HG02798 (cell line): ENCODE data around the gene ATP2B1.
A peak's percentile ranks its signal among the peaks of the same experiment; 100 is the strongest.

Experiments
- ATAC-seq: cut with Tn5 transposase; IDR thresholded peaks from one replicate; pipeline ENCODE4 v1.9.1; 2021; ENCODE audit warnings: mild to moderate bottlenecking; ENCODE audit not compliant: unreplicated experiment, poor library complexity

ATP2B1 gene

DNA sequence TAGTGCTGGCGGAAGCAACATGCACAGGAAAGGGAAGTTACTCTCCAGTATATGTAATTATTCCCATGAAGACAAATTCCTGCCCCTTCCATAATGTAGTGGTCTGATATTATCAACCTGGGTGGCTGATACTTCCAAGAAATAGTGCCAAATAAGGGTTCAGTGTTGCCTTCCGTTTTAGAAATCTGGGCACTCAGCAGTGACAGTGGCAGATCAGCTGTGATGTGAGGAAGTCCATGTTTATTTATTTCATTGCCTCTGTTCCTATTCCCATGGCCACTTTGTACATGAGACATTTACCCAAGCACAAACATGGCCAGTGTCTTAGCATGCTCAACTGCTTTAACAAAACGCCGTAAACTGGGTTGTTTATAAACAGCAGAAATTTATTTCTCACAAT lies 162.5 kb downstream of the ATP2B1 start:
- no peak for ATAC-seq

DNA sequence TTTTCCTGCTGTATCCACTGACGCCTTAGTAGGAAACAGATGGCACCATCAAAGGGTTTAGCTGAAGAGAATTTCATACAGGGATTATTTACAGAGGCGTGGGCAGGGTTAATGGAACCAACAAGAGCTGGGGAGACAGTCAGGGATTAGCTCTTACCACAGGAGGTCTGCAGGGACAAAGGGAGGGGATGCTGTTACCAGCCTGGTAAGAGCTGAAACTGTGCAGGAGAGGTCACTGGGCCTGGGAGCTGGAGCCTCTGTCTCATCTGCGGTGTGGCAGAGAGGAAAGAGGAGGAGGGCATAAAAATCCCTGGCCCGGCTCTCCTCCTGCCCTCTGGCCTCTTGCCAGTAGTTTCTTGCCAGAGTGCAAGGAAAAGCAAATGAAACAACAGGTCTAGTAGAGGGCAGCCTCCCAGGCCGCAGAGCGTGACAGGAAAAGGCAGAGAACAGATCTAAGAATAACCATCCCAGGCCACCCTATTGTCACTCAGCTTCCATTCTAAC lies 163.9 kb downstream of the ATP2B1 start:
- no peak for ATAC-seq

DNA sequence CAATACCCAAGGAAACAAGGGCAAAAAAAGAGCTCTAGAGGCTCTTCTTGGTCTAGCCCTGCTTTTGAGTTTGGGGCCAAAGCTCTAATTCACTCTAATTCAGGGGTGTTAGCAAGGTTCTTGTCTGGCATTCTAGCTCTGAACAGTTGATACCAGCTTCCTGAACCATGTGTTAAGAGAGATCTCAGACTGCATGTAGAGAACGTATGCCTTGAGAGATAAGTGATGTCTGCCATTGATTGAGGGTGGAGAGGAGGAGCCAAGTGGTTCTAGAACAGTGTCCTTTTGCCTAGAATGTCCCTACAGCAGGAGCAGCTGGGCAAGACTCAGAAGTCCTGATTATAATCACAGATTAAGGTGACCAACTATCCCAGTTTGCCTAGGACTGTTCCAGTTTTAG lies 164.6 kb downstream of the ATP2B1 start:
- ATAC-seq: no peak

DNA sequence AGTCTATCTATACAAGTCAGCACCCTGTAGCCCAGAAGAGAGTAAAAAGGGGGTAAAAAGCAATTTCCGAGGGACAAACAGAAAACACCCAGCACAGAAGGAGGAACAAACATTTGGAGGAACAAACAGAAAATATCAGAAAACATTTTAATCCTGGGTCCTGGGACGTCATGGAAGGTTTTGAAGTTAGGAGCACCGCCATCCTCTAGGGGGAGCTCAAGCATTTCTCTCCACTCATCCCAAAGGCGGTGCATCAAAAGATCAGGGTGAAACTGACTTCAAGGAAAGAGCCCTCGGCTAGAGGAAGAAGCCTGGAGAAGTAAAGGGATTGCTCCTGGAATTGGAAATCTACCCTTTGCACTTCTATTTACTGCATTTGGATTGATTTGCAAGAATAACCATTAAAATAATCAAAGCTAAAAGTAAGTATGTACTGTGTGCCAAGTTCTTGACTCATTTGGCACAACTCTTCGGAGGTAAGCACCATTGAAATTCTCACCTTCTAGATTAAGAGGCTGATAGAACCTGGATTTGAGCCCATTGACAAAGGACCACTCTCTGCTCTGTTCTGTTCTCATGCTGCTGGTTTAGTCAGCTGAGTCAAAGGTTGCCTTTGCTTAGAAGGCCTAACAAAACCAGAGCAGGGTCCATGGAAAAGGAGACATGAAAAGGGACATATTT lies 165.6 kb downstream of the ATP2B1 start:
- ATAC-seq: peak; percentile 85

DNA sequence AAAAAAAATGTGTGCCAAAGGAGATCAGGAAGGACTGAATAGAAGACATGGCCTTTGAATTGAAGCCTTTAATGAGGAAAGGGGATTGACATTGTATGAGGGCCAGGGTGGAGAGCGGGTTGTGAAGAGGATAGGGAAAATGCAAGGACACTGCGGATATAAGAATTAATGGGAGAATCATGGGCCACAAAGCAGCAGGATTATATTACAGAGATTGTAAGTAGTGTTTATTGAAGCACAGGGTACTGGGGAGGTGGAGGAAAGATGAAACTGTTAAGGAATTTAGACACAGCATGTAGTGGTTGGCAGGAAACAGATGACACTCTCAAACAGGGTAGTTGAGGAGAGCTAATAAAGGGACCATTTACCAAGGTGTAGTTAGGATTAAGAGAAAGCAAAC lies 166.4 kb downstream of the ATP2B1 start:
- ATAC-seq: no peak

DNA sequence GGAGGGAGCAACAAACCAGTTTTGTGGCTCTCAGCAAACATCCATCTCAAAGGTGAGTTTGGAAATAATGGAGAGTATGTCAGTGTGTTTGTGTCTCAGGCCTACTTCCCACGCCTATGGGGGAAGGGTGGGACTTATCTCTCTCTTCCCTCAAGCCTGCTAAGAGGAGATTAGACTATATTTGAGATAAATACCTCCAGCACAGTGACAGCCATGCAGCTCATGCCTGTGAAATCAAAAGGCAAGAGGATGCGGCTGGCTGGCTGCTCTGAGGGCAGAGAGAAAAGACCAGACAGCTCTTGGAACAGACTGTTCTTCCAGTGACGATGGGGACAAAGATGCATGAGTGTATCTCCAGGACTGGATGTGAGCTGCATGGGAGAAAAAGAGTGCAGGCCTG lies 168.1 kb downstream of the ATP2B1 start:
- no peak for ATAC-seq

DNA sequence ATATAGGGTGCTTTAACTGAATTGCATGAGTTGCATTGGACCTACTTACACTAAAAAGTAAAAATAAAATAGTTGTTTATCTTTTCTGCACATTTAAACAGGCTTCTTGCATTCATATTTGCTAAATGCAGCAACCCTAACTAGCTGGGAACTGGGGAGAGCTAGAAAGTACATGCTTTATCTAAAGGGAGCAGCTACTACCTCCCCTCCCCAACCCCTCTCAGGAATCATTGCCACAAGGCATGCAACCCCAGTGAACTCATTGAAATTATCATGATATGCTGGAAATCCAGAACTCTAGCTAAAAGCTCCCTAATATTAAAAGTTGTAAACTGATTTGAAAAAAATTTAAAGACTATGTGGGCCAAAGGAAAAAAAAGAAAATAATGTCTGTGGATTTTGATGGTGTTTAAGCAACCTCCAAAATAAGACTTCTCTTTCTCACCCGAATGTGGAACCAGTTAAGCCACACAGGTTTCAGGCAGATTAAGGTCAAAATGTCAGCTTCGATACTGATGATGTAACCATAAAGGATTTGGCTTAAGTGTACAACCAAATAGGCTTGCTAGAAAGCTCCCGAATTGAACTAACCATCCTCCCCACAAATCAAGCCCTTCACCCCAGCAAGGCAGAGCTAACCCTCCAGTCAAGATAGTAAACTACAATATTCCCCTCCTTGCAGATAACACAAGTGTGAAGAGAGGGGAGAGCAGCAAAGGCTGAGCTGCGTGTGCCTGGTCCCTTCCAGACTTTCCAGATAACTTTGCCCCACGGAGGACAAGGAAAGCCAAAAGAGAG lies 169.0 kb downstream of the ATP2B1 start:
- peak; percentile 45 for ATAC-seq

DNA sequence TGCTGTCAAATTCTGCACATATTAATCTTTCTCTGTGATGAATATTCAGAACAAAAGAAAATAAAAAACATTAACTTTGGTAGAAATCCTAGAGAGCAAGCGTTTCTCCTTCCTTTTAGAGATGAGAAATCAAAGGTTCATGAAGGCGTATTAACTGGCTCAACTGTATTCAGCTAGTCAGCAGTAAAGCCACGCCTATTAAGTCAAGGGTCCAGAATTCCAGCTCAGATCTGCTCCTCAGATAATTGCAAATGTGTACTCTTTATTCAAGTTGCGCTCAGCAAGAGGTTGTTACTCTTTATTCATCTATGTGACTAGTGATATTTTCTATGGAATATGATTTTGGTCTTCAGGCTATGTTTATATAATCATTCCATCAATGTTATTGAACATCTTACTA lies 169.7 kb downstream of the ATP2B1 start:
- ATAC-seq: no peak
